ENCODE measurements around the gene NAT8L. TPM values are rescaled to one million over a fixed set of nuclear protein-coding genes. Genes with fewer than 3 reads are reported as not detected.

The NAT8L gene
- total and polyA plus RNA-seq, 2 experiments from 2014 or later: 1.5 to 2.7 TPM

DNA sequence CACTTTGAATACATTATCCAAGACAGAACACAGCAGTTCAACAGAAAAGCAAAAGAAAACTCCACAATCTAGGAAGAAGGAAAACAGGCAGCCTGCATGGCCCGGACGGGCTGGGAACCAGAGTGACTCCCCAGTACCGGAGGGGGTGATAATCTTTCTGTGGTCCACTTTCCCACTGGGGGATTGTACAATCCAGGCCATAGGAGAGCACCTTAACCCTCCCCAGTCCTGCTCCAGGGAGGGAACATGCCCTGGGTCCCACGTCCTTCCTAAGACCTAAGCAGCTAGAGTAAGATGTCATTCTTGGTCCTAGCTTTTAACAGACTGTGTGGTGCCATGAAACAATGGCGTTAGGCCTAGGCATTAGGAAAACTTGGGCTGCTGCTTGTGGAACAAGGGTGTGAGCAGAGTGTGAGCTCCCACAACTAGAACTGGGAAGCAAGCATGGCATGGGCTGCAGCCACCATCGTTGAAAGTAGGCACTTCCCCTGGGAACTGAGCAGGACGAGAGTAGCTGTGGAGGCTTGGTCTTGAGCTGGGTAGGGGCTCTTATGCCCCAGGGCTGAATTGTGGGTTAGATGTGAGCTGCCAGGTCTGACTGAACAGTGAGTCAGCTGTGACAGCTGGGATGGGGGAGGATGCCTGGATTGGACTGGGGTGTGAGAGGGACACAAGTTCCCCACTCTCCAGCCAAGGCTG, 42.4 kb downstream of the NAT8L start:
- no peaks in the 10 kb centered on the region for H3K9me2 ChIP-seq (replicated peaks; ENCODE audit: insufficient read depth)
- H3K4me2 ChIP-seq: no peak overlapping the region
- no peaks in the 10 kb centered on the region for H3K79me2 ChIP-seq
- no peaks in the 10 kb centered on the region for H3K36me3 ChIP-seq (replicated peaks; ENCODE audit: insufficient read depth, low read depth)
- H4K20me1 ChIP-seq (ENCODE audit: insufficient read depth, poor library complexity, severe bottlenecking): no peaks in the 10 kb centered on the region
- H3K4me3 ChIP-seq: no peak overlapping the region
- no peak for DNase-seq (ENCODE audit: low spot score)
- 92% methylated on average over 7 of the region's 7 CpGs for WGBS (ENCODE audit: low lambda C conversion rate, missing lambda C conversion rate)
- H3K9me3 ChIP-seq (ENCODE audit: low read depth): no peaks in the 10 kb centered on the region
- H2AFZ ChIP-seq: no peak overlapping the region
- H3K27me3 ChIP-seq: no peaks in the 10 kb centered on the region
- TF ChIP-seq EZH2 (IDR thresholded peaks at IDR 0.05; ENCODE audit: borderline replicate concordance) (no peak), EZH2phosphoT487 (IDR thresholded peaks at IDR 0.05; ENCODE audit: low read depth, severe bottlenecking, unreplicated experiment) (no peak)
- TF ChIP-seq, protein P1, sequence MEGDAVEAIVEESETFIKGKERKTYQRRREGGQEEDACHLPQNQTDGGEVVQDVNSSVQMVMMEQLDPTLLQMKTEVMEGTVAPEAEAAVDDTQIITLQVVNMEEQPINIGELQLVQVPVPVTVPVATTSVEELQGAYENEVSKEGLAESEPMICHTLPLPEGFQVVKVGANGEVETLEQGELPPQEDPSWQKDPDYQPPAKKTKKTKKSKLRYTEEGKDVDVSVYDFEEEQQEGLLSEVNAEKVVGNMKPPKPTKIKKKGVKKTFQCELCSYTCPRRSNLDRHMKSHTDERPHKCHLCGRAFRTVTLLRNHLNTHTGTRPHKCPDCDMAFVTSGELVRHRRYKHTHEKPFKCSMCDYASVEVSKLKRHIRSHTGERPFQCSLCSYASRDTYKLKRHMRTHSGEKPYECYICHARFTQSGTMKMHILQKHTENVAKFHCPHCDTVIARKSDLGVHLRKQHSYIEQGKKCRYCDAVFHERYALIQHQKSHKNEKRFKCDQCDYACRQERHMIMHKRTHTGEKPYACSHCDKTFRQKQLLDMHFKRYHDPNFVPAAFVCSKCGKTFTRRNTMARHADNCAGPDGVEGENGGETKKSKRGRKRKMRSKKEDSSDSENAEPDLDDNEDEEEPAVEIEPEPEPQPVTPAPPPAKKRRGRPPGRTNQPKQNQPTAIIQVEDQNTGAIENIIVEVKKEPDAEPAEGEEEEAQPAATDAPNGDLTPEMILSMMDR (IDR thresholded peaks at IDR 0.05; ENCODE audit: poor library complexity): no peak
- H3K27ac ChIP-seq: no peak overlapping the region
- no peaks in the 10 kb centered on the region for H3K4me1 ChIP-seq (ENCODE audit: insufficient read depth)

DNA sequence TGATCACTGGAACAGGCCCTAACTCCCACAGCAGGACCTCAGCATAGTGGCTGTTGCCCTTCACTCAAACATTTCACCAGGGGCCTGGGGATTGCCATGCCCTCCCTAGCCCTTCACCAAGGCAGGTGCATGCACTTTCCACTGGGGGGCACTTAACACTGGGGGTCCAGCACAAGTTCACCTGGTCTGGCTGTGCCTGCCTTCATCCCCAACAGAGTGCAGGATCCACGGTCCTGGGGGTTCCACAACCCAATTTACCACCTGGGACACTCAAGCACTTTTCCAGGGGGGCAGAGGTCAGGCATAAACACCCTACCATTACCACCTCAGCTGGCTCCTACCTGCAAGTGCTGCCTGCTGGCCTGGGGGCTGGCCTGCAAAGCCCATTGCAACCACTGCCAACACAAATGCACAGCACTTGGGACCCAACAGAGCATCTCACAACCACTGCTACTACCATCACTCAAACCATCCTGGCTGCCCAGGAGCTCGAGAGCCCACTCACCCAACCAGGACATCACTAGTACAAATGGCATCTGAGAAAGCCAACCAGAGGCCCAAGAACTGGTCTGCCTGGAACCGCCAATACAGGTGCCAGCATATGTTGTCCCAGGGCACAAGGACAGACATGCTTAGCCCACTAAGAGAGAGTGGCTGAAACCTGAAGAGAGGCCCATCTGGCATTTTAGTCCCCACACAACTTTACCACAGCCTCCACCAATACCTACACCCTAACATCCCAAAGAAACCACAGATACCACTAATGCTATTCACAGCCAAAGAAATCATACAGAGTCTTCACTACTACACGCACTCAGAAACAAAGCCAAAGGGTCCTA, 43.1 kb downstream of the NAT8L start:
- no peaks in the 10 kb centered on the region for H3K79me2 ChIP-seq
- DNase-seq (ENCODE audit: low spot score): no peak
- no peaks in the 10 kb centered on the region for H3K36me3 ChIP-seq (replicated peaks; ENCODE audit: insufficient read depth, low read depth)
- H3K4me2 ChIP-seq: no peak overlapping the region
- no peak overlapping the region for H3K4me3 ChIP-seq
- TF ChIP-seq, protein P1 (IDR thresholded peaks at IDR 0.05; ENCODE audit: poor library complexity): no peak
- TF ChIP-seq EZH2phosphoT487 (IDR thresholded peaks at IDR 0.05; ENCODE audit: low read depth, severe bottlenecking, unreplicated experiment) (no peak), EZH2 (IDR thresholded peaks at IDR 0.05; ENCODE audit: borderline replicate concordance) (no peak)
- WGBS (ENCODE audit: low lambda C conversion rate, missing lambda C conversion rate): 88% methylated on average over 4 of the region's 4 CpGs
- H3K27me3 ChIP-seq: no peaks in the 10 kb centered on the region
- no peak overlapping the region for H2AFZ ChIP-seq
- no peaks in the 10 kb centered on the region for H3K9me2 ChIP-seq (replicated peaks; ENCODE audit: insufficient read depth)
- no peaks in the 10 kb centered on the region for H4K20me1 ChIP-seq (ENCODE audit: insufficient read depth, poor library complexity, severe bottlenecking)
- H3K27ac ChIP-seq: no peak overlapping the region
- no peaks in the 10 kb centered on the region for H3K4me1 ChIP-seq (ENCODE audit: insufficient read depth)
- no peaks in the 10 kb centered on the region for H3K9me3 ChIP-seq (ENCODE audit: low read depth)

- H3K9me3 ChIP-seq (ENCODE audit: low read depth): no peaks in the 10 kb centered on the region
- no peak for DNase-seq (ENCODE audit: low spot score)
- no peak for TF ChIP-seq EZH2 (IDR thresholded peaks at IDR 0.05; ENCODE audit: borderline replicate concordance)
- TF ChIP-seq, protein P1 (IDR thresholded peaks at IDR 0.05; ENCODE audit: poor library complexity): no peak
- TF ChIP-seq EZH2phosphoT487 (IDR thresholded peaks at IDR 0.05; ENCODE audit: low read depth, severe bottlenecking, unreplicated experiment): no peak
- H4K20me1 ChIP-seq (ENCODE audit: insufficient read depth, poor library complexity, severe bottlenecking): no peaks in the 10 kb centered on the region
- no peak overlapping the region for H3K4me3 ChIP-seq
- no peak overlapping the region for H2AFZ ChIP-seq
- H3K4me2 ChIP-seq: no peak overlapping the region
- no peaks in the 10 kb centered on the region for H3K27me3 ChIP-seq
- 84% methylated on average over 5 of the region's 5 CpGs for WGBS (ENCODE audit: low lambda C conversion rate, missing lambda C conversion rate)
- no peaks in the 10 kb centered on the region for H3K9me2 ChIP-seq (replicated peaks; ENCODE audit: insufficient read depth)
- H3K27ac ChIP-seq: no peak overlapping the region
- H3K36me3 ChIP-seq (replicated peaks; ENCODE audit: insufficient read depth, low read depth): no peaks in the 10 kb centered on the region
- H3K79me2 ChIP-seq: no peaks in the 10 kb centered on the region
- H3K4me1 ChIP-seq (ENCODE audit: insufficient read depth): no peaks in the 10 kb centered on the region
These were observed 44.2 kb downstream of the NAT8L start for GRCh38 chr4:2103127-2103842.
